Measurements from ENCODE around the gene APPL2.

APPL2 gene

DNA sequence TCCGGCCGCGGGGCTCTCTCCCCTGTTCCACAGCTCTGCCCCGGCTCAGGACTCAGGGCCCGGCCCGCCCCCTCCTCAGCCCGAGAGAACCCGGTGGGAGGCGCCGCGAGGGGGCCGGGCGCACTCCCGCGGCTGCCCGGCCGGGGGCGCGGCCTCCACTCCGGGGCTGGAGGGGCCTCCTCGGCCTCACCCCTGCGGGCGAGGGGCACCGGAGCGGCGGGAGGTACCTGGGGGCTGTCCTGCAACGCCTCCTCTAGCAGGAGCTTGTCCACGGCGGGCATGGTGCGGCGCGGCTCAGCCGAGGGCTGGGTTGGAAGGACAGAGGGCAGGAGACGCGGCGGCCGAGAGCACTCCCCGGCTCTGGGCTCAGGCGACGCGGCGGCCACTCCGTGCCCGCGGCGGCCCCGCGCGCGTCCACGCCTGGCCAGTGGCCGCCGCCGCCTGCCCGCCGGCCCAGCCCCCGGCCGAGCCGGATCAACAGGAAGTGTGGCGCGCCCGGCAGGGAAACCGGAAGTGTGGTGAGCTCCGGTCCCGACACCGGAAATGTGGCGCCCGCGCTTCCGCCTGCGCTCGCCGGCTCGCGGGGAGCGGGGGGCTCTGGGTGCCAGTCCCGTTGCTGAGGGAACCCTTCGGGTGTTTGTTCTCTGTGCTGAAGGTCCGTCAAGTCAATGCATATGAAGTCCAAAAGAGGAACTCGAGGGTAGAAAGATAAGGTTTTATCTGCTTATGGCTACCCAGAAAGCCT, at the start of gene APPL2:
TSS of gene APPL2 (minus strand) at position 443 of the 745 bp plus-strand sequence. CDS start at position 281, 162 bp downstream.
- Mint-ChIP-seq H3K4me1 (peaks cover 45% of the 10 kb centered on the region), H3K36me3 (peaks cover 7% of the 10 kb centered on the region), H3K4me3 (peak within 1 kb of the TSS; percentile 77), H3K9me3 (no peaks in the 10 kb centered on the region), H3K27ac (peak within 1 kb of the TSS; percentile 79)
- peak; percentile 86 for ATAC-seq
- peak; percentile 56 to 85 for DNase-seq (ENCODE audit: low spot score in 2 of 2)

- Mint-ChIP-seq H3K4me1 (no peaks in the 10 kb centered on the region), H3K27ac (no peak overlapping the region), H3K9me3 (no peaks in the 10 kb centered on the region), H3K4me3 (no peak overlapping the region), H3K36me3 (no peaks in the 10 kb centered on the region)
- ATAC-seq (no peak), DNase-seq (ENCODE audit: low spot score in 2 of 2) (no peak)
Observed at GRCh38 chr12:105285378-105285777, 49.4 kb upstream of the APPL2 start.

- no peaks in the 10 kb centered on the region for H3K9me3 Mint-ChIP-seq
- no peak for ATAC-seq
- H3K27ac Mint-ChIP-seq, result no peak overlapping the region
- DNase-seq (ENCODE audit: low spot score in 2 of 2), result no peak
- no peak overlapping the region for H3K4me3 Mint-ChIP-seq
- no peaks in the 10 kb centered on the region for H3K36me3 Mint-ChIP-seq
- no peaks in the 10 kb centered on the region for H3K4me1 Mint-ChIP-seq
Observed at GRCh38 chr12:105281694-105282049, 45.7 kb upstream of the APPL2 start.

GRCh38 chr12:105280966-105281693, 45.2 kb upstream of the APPL2 start:
- Mint-ChIP-seq H3K9me3 (no peaks in the 10 kb centered on the region), H3K4me1 (no peaks in the 10 kb centered on the region), H3K4me3 (no peak overlapping the region), H3K27ac (no peak overlapping the region), H3K36me3 (no peaks in the 10 kb centered on the region)
- ATAC-seq (no peak), DNase-seq (ENCODE audit: low spot score in 2 of 2) (no peak)

DNA sequence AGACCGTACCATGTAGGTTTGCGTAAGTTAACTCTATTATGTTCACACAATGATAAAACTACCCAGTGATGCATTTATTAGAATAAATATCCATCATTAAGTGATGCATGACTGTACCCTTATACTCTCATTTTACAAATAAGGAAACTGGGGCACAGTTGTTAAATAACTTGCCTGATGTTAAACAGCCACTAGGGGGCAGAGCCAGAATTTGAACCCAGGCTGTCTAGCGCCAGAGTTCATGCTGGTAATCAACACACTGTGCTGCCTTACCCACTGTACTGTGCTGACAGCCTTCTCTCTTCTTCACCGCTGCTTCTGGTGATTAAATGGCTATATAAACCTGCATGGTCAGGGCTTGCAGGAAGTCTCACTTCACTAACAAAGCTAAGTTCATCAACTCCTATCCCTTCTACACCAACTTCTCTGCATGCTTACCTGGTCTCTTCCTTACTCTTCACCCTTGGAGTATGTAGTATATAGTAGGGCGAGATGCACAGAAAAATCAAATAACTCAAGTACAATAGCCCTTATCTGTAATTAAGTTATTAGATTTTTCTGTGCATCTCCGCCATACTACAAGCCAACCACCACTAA, 43.6 kb upstream of the APPL2 start:
- peak; percentile 25 to 61 for DNase-seq (ENCODE audit: low spot score in 2 of 2)
- H3K36me3 Mint-ChIP-seq, result no peaks in the 10 kb centered on the region
- H3K4me3 Mint-ChIP-seq, result no peak overlapping the region
- H3K27ac Mint-ChIP-seq, result no peak overlapping the region
- no peaks in the 10 kb centered on the region for H3K4me1 Mint-ChIP-seq
- no peaks in the 10 kb centered on the region for H3K9me3 Mint-ChIP-seq
- ATAC-seq, result peak; percentile 90

DNA sequence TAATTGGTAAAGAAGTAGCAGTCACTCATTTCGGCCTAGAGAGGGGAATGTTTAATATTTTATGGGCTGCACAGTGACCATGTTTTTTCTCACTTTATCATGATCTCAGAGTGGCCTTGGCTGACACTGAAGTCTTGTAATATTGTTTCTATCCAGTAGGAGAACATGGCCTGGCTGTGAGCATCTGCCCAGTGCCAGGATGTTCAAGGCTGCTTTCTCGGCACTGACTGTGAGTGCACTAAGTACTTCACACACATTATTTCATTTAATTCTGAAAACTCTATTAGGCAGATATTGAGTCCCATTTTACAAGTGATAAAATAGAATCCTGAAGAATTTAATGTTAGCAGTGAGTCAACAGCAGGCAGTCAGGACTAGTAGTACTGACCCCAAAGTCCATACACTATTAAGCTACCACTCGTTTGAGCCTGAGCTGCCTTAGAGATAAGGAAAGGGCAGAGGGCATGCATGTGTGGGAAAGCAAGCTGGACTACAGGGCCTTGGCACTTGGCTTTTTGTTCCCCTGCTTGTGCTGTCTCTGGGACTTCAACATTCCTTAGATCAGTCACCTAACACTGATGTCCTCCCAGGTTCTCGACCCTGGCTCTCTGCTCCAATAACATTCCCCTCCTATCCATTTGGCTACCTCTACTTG, 42.2 kb upstream of the APPL2 start:
- ATAC-seq, result peak; percentile 49
- Mint-ChIP-seq H3K4me3 (no peak overlapping the region), H3K4me1 (no peaks in the 10 kb centered on the region)

DNA sequence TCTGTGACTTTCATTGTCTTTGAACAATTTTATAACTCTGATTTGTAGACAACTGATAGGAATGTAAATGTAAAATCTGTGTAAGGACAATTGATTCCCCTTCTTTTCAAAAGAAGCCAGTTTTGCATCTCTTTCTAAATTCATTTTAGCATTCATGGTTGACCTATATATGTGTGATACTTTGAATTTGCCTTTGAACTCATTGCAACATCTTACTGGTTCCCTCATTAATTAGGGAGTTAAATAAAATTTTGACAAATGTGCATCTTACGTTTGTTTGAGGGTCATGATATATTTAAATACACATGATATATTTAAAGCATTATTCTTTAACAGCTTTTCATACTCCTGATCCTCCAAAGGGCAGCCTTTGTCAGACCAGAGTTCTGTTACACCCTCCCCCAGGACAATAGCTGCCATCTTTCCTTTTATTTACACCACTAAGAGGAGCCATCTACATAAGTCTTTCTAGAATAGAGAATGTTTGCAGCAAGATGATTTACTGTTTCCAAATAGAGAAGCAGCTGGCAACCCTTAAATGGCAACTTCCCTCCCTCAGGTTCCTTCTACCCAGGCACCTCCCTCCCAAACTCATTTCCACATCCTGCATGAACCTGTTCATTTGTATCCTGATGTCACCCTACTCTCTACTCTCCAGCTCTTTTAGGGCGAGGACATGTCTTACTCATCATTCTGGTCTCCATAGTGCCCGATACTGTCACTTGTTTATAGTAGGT, 40.2 kb upstream of the APPL2 start:
- Mint-ChIP-seq H3K4me1 (no peaks in the 10 kb centered on the region), H3K9me3 (no peaks in the 10 kb centered on the region), H3K36me3 (no peaks in the 10 kb centered on the region), H3K4me3 (no peak overlapping the region), H3K27ac (no peak overlapping the region)
- ATAC-seq, result no peak
- no peak for DNase-seq (ENCODE audit: low spot score in 2 of 2)

More for the DNA sequence above, 42.2 kb upstream of the APPL2 start:
- H3K36me3 Mint-ChIP-seq, result no peaks in the 10 kb centered on the region
- no peaks in the 10 kb centered on the region for H3K9me3 Mint-ChIP-seq
- H3K27ac Mint-ChIP-seq, result peak overlapping the region; percentile 67
- no peak for DNase-seq (ENCODE audit: low spot score in 2 of 2)

- H3K9me3 Mint-ChIP-seq, result no peaks in the 10 kb centered on the region
Observed at GRCh38 chr12:105274571-105274970, 38.6 kb upstream of the APPL2 start.

GRCh38 chr12:105273601-105274000, 37.6 kb upstream of the APPL2 start:
- Mint-ChIP-seq H3K9me3 (no peaks in the 10 kb centered on the region), H3K4me3 (no peak overlapping the region), H3K27ac (no peak overlapping the region), H3K4me1 (no peaks in the 10 kb centered on the region), H3K36me3 (no peaks in the 10 kb centered on the region)
- ATAC-seq (no peak), DNase-seq (ENCODE audit: low spot score in 2 of 2) (no peak)

More at GRCh38 chr12:105274571-105274970, 38.6 kb upstream of the APPL2 start:
- H3K36me3 Mint-ChIP-seq, result no peaks in the 10 kb centered on the region
- no peak overlapping the region for H3K4me3 Mint-ChIP-seq
- no peaks in the 10 kb centered on the region for H3K4me1 Mint-ChIP-seq
- DNase-seq (ENCODE audit: low spot score in 2 of 2) (no peak), ATAC-seq (no peak)
- no peak overlapping the region for H3K27ac Mint-ChIP-seq

DNA sequence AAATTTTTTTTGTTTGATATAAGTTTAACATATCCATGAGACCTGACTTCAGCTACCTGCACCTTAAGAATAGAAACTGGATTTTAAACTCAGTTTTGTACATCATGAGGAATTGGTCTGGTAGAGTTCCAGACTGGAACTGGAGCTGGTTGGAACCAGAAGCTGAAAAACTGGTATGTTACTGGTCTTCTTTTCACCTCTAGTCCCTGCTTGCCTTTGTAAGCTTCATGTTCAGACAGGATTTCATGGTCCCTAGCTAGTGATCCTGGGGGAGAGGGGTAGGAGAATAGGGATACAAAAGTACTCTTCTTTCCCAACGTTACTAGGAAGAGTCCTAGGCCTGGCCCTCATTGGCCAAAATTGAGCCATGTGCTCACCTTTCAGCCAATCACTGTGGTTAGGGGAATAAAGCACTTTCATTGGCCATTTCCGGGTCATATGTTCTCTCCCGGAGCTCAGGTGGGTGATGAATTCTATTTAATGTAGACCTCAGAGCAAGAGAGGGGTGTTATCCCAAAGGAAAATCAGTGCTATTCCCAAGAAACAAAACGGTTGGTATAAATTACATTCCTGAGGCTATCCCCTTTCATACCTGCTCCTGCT, 36.9 kb upstream of the APPL2 start:
- Mint-ChIP-seq H3K9me3 (no peaks in the 10 kb centered on the region), H3K27ac (no peak overlapping the region), H3K4me1 (no peaks in the 10 kb centered on the region), H3K36me3 (no peaks in the 10 kb centered on the region), H3K4me3 (no peak overlapping the region)
- ATAC-seq (no peak), DNase-seq (ENCODE audit: low spot score in 2 of 2) (no peak)

DNA sequence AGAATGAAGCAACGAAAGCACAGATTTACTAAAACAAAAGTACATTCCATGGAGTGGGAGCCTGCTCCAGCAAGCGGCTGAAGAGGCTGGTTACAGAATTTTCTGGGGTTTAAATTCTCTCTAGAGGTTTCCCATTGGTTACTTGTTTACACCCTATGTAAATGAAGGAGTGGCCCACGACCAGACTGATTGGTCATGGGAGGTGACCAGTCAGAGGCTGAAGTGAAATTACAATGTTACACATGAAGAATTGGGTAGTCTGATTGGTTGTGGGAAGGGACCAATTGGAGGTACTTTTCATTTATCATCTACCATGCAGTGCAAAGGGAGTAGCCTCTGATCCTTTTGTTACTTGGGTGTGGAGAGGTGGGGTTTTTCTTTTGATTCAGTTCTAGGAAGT, 36.2 kb upstream of the APPL2 start:
- Mint-ChIP-seq H3K4me1 (no peaks in the 10 kb centered on the region), H3K27ac (no peak overlapping the region), H3K9me3 (no peaks in the 10 kb centered on the region), H3K4me3 (no peak overlapping the region), H3K36me3 (no peaks in the 10 kb centered on the region)
- DNase-seq (ENCODE audit: low spot score in 2 of 2) (no peak), ATAC-seq (no peak)

DNA sequence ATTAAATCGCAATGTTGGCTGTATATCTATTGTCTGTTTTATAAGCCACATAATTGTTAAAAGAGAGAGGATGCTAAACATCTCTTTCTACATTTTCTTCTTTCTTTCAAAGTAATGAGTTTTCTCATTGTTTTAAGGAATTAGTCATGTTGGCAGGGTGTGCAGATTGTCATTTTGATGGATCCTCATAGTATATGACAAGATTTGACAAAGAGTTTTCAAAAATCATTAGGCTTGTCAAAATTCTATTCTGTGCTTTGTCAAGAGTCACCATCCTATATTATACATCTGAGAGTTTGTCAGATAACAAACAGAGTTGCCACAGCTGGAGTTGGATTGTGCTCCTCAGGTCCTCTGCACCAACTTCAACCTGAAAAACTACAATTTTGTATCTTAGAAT, 35.4 kb upstream of the APPL2 start:
- no peak overlapping the region for H3K4me3 Mint-ChIP-seq
- H3K4me1 Mint-ChIP-seq, result no peaks in the 10 kb centered on the region
- H3K9me3 Mint-ChIP-seq, result no peaks in the 10 kb centered on the region
- H3K36me3 Mint-ChIP-seq, result no peaks in the 10 kb centered on the region
- ATAC-seq (no peak), DNase-seq (ENCODE audit: low spot score in 2 of 2) (no peak)
- no peak overlapping the region for H3K27ac Mint-ChIP-seq

GRCh38 chr12:105270671-105271255, 34.8 kb upstream of the APPL2 start:
- no peaks in the 10 kb centered on the region for H3K9me3 Mint-ChIP-seq
- H3K36me3 Mint-ChIP-seq, result no peaks in the 10 kb centered on the region
- DNase-seq (ENCODE audit: low spot score in 2 of 2) (no peak), ATAC-seq (no peak)
- no peaks in the 10 kb centered on the region for H3K4me1 Mint-ChIP-seq
- no peak overlapping the region for H3K27ac Mint-ChIP-seq
- no peak overlapping the region for H3K4me3 Mint-ChIP-seq

GRCh38 chr12:105267711-105268110, 31.7 kb upstream of the APPL2 start:
- ATAC-seq (no peak), DNase-seq (ENCODE audit: low spot score in 2 of 2) (no peak)
- no peaks in the 10 kb centered on the region for H3K36me3 Mint-ChIP-seq
- no peak overlapping the region for H3K4me3 Mint-ChIP-seq
- no peaks in the 10 kb centered on the region for H3K4me1 Mint-ChIP-seq
- H3K9me3 Mint-ChIP-seq, result no peaks in the 10 kb centered on the region
- no peak overlapping the region for H3K27ac Mint-ChIP-seq

All from stimulated activated effector memory CD8-positive, alpha-beta T cell treated with anti-CD3 and anti-CD28 coated beads, Interleukin-12 subunit alpha, Interleukin-12 subunit beta, amount 100 ng/mL, for 72 hours (primary cell).